Activated T-helper 1 cell treated with Interleukin-2 at 50 U/mL for 16 hours (primary cell): ENCODE results near the gene HGD.
"Not testable (repeated sequence)": the region's sequence is repeated elsewhere in the genome, so short reads cannot be mapped to it uniquely, and the experiment has no call there.

Source experiments
- DNase-seq: peaks from one replicate; pipeline ENCODE4 v3.0.0-alpha.2; 2020; ENCODE audit warnings: low read depth

Gene HGD

DNA sequence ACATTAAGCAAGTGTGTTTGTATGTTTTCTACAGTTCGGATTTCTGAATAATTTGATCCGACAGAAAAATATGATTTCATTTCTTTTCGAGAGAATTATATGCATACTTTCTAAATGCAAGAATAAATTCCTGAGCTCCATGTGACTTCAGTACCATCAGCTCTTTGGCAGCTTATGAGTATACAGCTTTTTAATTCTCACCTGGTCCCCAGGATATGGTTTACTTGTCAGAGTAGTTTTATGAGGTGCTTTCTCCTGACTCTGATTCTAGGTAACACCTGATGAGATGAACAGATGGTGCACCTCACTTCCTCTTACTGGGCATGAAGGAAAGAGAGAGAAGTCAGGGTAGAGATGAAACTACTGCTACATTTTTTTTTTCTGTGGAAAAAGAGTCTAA, 3.1 kb downstream of the HGD start:
- no peak for DNase-seq

DNA sequence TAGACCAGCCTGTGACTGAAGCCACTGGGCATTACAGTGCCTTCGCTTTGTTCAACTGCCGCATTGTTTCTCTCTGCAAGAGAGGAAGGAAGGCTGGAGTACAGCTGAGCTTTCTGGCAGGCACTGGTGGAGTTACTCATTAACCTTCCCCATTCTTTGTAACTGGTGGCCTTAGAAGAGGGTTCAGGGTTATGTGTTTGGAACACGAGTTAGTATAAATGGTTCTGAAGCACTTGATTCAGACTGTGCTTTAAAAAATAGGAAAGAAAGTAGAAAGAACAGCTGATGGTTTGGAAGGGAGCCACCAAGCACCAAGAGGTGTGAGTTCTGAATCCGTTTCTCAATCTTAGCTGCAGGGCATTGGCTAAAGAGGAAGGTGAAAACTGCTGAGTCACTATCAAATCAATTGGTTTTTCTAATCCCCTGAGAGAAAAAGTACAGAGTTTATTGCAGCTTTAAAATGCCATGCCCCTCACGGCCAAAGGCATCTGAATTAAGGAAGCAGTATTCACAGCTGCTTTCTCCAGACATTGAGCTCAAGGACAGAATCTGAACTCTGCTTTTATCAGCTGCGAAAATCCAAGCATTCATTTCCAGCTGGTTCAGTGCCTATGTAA, 3.6 kb downstream of the HGD start:
- DNase-seq: no peak

DNA sequence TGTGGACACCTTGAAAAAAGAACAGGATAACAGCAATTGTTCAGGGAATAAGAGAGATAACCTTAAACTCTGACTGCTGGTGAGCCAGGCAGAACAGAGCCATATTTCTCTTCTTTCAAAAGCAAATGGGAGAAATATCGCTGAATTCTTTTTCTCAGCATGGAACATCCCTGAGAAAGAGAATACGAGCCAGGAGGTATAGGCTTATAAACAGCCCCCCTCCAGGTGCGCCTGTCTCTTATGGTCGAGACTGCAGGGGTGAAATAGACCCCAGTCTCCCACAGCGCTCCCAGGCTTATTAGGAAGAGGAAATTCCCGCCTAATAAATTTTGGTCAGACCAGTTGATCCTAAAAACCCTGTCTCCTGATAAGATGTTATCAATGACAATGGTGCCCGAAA, 4.8 kb downstream of the HGD start:
- DNase-seq: not testable (repeated sequence)

DNA sequence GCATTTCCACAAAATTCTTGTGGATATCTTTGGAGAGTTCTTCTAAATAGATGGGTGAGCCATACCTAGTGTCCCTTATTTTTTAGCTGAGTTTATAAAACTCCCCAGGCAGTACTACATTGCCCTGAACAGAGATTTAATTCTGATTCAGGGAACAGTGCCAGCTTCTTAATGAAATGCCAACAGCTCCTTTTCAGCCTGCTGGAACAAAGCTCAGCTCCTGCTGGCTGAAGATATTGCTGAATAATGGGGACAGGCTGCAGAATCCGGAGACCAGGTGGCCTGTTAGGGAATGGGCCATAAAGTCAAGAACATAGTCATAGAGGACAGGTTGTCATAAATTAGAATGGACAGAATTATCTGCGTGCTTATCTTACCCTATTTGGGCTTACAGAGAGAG, 8.9 kb downstream of the HGD start:
- DNase-seq: no peak

DNA sequence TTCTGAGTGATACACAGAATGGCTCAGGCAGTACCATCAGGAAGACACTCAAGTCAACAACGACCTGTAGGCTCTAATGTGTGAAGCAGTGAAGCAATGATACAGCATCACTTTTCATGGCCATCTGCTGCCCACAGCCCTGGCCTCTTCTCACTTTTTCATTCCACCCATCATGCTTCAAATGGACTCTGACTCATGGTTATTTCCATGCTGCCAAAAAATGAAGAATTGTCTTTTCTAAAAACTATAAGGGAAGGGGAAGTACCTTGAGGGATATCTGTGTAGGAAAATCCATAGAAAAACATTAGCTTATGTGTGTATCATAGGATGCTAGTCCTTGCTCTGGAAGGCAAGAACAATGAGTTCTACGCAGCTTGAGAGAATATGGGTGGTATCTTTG, 11.5 kb downstream of the HGD start:
- DNase-seq: no peak

DNA sequence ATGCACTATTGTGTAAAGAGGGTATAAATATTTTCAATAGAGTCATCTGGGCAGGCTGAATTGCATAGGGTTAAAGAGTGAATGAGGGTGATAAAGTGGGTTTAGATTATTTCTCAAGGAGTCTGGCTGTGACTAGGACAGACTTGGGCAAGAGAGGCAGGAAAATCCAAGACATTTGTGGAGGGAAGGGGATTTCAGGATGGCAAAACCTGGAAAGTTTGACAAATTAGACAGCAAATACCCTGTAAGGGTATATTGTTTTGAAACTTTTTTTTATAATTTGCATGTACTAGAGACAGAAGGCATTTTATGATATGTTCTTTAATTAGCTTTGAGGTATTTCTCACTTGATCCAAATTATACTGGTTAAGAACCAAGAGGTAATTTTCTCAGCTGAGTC, 17.1 kb downstream of the HGD start:
- DNase-seq: no peak

DNA sequence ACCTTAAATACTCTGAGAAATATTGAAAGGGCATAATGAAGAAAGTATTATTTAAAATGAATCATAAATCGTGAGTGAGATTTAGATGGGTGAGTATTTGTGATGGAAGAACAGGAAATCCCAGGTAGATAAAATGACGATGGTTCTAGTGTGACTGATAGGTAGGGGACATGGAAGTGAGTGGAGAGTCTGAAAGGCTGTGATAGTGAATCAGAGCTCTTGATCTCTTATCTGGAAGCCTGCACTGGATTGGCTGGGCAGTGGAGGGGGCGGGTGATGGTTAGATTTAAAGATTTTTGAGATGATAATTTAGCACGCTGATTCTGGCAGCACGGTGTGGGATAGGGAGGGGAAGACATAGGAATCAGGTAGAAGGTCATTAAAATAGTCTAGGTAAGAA, 20.1 kb downstream of the HGD start:
- no peak for DNase-seq

DNA sequence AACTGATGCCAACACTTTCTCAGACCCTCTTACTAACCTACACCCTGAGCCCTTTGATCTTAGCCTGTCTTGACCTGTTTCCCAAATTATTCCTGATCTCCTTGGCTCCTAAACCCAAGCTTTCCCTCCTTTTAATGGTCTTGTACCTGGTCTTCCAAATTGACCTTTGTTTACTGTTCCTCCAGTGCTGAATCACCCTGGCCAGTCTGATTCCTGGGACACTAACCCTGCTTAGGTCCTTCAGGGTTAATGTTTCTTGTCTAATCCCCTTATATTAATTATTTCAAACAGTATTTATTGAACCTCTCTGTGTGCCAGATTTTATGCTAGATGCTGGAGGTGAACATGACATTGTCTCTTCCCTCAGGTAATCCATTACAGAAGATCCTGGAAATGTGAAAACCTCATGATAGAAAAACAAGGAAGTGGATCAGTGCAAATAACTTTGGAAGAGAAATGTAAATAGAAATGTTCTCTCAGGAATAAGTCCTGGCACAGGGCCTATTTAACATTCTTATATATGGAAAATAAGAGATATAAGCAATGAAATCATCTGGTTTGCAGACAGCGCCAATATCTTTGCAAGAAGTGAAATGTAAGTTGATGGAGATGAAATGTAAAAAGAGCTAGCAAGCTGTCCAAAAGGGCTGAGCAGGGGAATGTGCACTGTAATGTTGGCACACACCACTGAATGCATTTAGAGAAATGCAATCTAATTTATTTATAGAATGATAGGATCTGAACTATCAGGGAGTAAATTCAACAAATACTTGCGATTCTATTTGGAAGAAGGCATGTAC, 20.7 kb downstream of the HGD start:
- DNase-seq: no peak

DNA sequence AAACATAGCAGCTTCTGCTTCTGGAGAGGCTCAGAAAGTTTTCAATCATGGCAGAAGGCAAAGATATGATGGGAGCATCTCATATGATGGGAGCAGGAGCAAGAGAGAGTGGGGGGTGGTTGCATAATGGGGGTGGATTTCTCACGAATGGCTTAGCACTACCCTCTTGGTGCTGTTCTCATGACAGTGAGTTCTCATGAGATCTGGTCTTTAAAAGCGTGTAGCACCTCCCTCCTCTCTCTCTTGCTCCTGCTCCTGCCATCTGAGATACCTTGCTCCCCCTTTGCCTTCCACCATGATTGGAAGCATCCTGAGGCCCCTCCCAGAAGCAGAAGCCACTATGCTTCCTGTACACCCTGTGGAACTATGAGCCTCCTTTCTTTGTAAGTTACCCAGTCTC, 22.2 kb downstream of the HGD start:
- DNase-seq: no peak

DNA sequence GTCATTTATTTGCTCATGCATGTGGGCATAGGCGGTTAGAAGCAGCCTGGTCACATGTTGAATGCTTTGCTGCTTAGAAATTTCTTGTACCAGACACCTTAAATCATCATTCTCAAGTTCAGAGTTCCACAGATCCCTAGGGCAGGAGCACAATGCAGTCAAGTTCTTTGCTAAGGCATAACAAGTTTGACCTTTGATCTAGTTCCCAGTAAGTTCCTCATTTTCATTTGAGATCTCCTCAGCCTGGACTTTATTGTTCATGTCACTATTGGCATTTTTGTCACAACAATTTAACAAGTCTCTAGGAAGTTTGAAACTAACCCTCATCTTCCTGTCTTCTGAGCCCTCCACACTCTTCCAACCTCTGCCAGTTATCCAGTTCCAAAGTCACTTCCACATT, 22.8 kb downstream of the HGD start:
- DNase-seq: no peak

DNA sequence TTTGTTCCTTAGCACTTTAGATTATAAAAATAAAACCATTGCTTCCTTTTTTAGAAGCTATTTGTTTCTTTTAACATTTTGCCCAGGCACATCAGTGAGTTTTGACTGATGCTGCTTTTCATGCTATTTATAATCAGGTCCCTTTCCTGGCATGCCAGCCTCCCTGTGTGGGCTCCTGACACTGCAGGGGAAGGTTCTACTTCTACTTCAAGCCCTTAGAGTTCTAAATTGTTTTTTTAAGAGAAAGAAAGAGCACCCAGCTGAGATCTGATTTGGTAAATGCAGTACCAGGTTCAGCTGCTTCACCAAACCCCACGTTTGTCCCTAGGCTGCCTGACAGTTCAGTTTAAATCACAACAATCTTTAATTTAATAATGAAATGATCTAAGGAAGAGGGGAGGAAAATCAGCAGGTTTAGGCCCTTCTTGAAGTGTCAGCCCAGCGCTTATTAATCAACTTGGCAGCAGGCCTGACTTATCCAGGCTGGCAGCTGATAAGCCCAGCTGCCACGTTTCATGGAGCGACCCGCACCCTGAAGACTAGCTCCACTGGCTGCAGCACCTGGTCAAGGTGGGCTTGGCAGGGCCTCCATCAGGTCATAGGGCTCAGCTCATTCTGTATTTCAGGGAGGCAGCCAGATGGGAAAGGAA, 29.0 kb downstream of the HGD start:
- no peak for DNase-seq

DNA sequence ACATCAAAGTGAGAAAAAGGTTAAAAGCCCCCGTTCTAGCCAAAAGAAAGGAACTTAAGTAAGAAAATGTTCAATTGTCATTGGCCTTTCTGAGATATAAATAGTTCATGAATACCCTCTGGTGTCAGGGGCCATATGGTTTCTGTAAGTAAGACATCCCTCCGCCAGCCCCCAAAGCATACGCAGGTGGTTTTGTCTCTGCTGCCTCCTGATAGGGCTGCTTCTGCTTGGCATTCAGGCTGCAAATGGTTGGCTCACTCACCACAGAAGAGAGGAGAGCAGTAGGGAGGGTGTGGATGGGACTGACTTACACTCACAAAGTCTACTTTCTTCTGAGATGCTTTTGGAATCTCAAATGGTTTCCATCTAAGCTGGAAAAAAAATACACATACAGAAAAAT, 29.8 kb downstream of the HGD start:
- no peak for DNase-seq

DNA sequence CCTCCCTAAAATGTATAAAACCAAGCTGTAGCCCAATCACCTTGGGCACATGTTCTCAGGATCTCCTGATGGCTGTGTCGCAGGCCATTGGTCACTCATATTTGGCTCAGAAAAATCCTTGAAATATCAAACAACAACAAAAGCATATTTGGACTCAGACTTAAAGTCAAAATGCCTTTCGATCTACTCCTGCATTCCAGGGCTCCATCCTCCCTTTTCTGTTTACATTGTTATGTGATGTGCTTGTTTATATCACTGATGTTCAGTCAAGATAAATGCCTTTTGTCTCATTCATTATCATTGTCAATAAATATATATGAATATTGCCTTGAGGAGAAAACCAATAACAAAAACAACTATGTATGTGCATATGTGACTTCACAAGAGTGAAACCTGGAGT, 31.7 kb downstream of the HGD start:
- DNase-seq: no peak

DNA sequence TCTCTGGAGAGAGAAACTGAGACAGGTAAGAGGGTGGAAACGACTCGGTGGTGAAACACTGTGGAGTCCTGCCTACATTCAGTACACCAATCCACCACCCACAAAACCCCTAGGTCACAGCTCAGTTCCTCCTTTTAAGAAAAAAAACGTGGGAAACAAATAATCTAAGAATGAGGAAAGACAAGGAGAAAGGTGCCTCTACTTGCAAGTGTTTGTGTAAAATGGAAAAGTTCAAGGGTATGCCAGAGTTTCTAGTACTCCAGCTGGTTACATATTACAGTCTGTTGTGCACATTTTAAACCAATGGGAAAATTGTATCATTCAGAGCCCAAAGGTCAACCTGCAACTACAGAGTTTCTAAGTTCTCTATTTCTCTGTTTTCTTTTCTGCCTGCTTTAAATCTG, 32.2 kb downstream of the HGD start:
- no peak for DNase-seq

DNA sequence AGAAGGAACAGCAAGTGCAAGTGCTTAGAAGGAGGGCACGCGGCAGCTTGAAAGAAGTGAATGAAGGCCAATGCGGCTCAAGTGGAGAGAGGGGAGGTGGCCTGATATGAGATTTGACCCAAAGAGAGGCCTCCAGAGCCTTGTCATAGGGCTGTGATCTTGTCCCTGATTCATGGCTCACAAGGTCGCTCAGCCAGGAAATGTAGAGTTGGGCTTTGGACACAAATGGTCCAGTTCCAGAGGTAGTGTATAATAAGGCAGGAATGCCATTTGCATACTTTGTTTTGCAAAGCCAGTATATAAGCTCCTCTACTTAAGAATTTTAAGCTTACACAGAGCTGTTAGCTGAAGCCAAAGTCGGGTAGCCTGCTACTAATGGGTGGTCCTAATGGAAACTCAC, 33.7 kb downstream of the HGD start:
- no peak for DNase-seq

DNA sequence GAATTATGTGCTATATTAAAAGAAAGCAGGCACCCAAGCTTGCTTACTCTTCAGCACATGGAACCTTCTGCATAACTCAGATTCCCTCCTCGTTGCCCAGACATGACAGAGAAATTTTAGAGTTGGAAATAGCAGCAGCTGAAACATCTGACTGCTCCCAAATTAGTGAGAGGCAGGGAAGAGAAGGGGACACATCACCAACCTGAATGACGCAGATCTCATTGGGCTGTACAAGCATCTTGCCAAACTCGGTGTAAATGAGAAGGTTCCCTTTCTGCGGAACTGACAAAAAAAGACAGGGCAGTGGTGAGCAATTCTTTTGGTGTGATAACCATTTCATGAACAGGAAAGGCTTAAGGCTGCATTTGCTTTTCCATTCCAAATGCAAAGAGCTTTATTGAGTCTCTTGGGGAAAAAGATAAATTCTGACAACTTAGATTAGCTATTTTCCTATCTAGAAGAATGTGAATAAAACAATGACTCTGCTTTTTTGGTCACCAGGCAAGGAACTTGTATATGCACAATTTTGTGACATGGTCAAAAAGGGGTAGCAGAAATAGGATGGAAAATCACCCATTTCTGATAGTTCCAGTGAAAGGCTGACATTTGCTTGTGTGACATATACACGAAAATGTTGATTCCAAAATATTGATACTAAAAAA, 35.1 kb downstream of the HGD start:
- DNase-seq: no peak

DNA sequence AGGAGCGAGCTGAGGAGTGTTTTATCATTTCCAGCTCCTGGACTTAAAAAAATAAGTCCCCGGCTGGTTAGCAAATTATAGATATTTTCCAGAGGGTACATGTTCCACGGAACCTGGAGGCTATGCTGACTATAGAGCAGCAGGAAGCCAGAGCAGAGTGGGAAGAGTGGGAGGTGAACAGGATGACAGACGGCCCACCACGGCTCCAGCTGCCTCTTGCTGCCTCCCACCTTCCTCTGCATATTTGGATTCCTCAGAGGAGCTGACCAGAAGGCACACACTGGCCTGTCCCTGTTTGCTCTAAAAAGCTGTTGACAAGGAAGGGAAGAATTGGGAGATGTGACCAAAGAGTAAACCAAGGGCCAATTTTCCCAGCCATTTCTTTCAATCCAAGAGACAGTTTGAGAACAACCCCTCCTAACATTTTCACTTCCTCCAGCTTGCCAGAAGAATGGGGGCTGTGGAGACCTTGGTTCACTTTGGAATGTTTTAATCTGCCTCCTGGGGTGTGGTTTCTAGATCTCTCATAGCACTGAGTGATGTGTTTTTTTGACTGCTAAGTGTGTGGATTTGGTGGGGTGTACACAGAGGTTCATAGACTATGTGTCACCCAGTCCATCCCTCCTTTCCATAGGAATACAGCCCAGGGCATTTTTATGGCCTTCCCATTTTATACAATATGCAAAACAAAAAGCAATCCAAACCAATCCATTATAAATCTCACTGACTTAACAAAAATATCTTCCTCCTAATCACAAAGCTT, 36.8 kb downstream of the HGD start:
- DNase-seq: no peak

DNA sequence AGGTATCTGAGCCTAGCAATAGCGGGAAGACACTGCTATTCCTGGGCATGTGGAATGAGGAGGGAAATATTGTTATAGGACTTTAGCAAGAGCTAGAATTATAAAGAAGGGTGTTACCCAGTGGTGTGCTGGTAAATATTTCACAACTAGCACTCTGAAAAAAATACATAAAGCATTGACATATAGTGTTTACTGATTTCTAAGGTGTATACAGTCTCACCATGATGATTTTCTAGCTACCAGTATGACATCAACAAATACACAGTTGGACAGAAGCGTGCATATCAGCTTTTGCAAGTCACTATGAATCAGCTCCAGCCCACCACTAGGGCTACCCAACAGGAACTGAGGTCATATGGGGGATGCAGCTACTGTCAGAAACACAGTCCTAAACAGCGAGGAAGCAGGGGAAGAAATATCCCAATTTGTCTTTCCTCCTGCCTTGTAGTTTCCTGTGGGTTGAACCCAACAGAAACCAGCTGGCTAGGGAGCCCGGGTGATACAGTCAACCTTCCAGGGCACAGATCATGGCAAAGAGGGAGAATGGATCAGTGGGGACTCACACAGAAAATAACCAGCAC, 39.6 kb downstream of the HGD start:
- DNase-seq: no peak

DNA sequence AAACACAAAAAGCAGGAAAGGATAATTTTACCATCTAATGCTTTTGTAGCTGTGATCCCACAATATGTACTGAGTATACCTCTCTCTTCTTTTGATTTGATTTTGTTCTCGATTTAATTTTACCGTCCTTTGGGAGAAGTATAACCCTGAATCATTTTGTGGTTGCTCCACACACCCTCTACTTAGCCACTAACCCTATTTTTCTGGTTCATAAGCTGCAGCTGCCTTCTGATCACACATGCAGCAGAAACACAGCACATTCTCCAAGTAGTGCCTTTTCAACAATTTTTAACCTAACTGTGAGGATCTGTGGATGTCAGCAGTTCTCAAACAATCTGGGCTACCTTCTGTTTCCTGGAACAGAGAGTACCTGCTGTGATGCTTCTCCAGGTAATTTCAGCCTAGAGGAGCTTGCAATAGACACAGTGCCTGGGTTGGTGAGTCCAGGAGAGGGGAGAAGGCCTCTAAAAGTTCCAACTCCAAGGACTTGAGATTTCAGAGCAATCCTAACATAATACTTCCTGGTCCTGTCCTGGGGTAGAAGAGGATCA, 40.3 kb downstream of the HGD start:
- no peak for DNase-seq

DNA sequence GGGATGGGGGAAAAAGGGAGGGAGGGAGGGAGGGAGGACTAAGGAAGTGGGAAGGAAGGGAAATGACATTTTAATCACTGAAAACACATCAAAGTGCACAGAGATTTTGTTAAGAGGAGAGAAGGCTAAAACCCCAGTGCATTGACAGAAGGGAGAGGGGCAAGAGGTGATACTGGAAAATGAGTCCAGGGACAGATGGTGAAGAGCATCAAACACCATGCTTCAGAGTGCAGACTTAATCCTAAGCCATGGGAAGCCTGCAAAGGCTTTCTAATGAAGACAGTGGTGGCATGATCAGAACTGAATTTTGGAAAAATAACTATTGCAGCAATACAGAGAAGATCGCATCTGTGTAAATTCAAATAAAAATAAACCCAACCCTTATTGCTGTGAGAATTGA, 41.8 kb downstream of the HGD start:
- DNase-seq: no peak

DNA sequence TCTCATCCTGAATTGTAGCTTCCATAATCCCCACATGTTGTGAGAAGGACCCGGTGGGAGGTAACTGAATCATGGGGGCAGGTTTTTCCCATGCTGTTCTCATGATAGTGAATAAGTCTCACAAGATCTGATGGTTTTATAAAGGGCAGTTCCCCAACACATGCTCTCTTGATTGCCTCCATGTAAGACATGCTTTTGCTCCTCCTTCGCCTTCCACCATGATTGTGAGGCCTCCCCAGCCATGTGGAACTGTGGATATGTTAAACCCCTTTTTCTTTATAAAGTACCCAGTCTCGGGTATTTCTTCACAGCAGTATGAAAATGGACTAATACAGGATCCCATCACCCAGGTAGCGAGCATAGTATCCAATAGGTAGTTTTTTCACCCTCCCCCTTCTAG, 43.2 kb downstream of the HGD start:
- not testable (repeated sequence) for DNase-seq
